K562 (cell line): Measurements from ENCODE around the gene TGM5. TPM values are rescaled to one million over a fixed set of nuclear protein-coding genes. Genes with fewer than 3 reads are reported as not detected.
A peak's percentile ranks its signal among the peaks of the same experiment; 100 is the strongest.

Source experiments
- DNMT1 ChIP-seq: fragments of 450-650 bp; IDR thresholded peaks from 2 replicates; pipeline ENCODE4 v1.6.1; 2016; ENCODE audit warnings: antibody characterized with exemption, mild to moderate bottlenecking
- HNRNPLL ChIP-seq: fragments of 200-400 bp; formaldehyde crosslinking; IDR thresholded peaks from 2 replicates; pipeline ENCODE4 v1.6.1; 2017; ENCODE audit warnings: low read length, low read depth, mild to moderate bottlenecking; ENCODE audit not compliant: poor library complexity, severe bottlenecking
- NBN ChIP-seq: fragments of 450-650 bp; IDR thresholded peaks from 2 replicates; pipeline ENCODE4 v1.6.1; 2016; ENCODE audit warnings: low read depth, mild to moderate bottlenecking
- PHB2 ChIP-seq: fragments of 450-650 bp; IDR thresholded peaks from 2 replicates; pipeline ENCODE4 v1.6.1; 2017; ENCODE audit warnings: low read depth
- SOX6 ChIP-seq: fragments of 450-650 bp; IDR thresholded peaks from 2 replicates; pipeline ENCODE4 v1.6.1; 2014; ENCODE audit warnings: mild to moderate bottlenecking
- SRSF3 ChIP-seq: fragments of 200-400 bp; formaldehyde crosslinking; IDR thresholded peaks from 2 replicates; pipeline ENCODE4 v1.6.1; 2016; ENCODE audit warnings: mild to moderate bottlenecking, low read length, moderate library complexity; ENCODE audit not compliant: insufficient read depth
- SRSF9 ChIP-seq: fragments of 200-400 bp; formaldehyde crosslinking; IDR thresholded peaks from 2 replicates; pipeline ENCODE4 v1.6.1; 2017; ENCODE audit warnings: low read depth, low read length, borderline replicate concordance
- TEAD1 ChIP-seq, 2 experiments: fragments of 450-650 bp in 1 of 2; sonication (generic) in 1 of 2; formaldehyde crosslinking; IDR thresholded peaks; 2 replicates each; pipeline versions ENCODE4 v1.4.0 to v1.8.0; 2020 to 2022; ENCODE audit warnings: mild to moderate bottlenecking in 2 of 2, missing genetic modification reagents in 1 of 2
- YY1 ChIP-seq, 3 experiments: IDR thresholded peaks; 2 replicates each; pipeline ENCODE4 v1.6.1; 2011; ENCODE audit warnings: low read length in 2 of 3, mild to moderate bottlenecking in 2 of 3, moderate library complexity in 2 of 3, borderline replicate concordance in 1 of 3, control low read depth in 1 of 3, low read depth in 1 of 3; ENCODE audit not compliant: insufficient read depth in 3 of 3, insufficient replicate concordance in 2 of 3, control insufficient read depth in 1 of 3, insufficient read length in 1 of 3; ENCODE audit errors: extremely low read depth in 1 of 3
- ZNF217 ChIP-seq: sonication (generic); formaldehyde crosslinking; IDR thresholded peaks from 2 replicates; pipeline ENCODE4 v1.8.0; 2022; ENCODE audit warnings: mild to moderate bottlenecking, missing genetic modification reagents
- polyA plus RNA-seq, 8 experiments: library from polyadenylated mRNA; depleted of rRNA in 4 of 8; stranded (reverse) in 5 of 8; unstranded in 3 of 8; fragments of >200 nt; fragmentation: Nextera tagmentation in 2 of 8; fragmentation: Illumina TruSeq in 1 of 8; extraction: Ambion mirVana in 2 of 8; extraction: Trizol in 1 of 8; gene quantifications; 2 replicates each; pipeline versions ENCODE4 v1.2.1 to v1.2.3, GENCODE V29; 2011 to 2014; ENCODE audit warnings: inconsistent platforms in 1 of 8, missing spikeins in 1 of 8
- total RNA-seq, 7 experiments: library from RNA; depleted of rRNA in 6 of 7; stranded (reverse); fragments of >200 nt in 6 of 7; fragmentation: Illumina TruSeq in 2 of 7; extraction: Trizol in 2 of 7; gene quantifications; 2 replicates each; pipeline versions ENCODE4 v1.2.1 to v1.2.3, GENCODE V29; 2011 to 2021; ENCODE audit warnings: low replicate concordance in 1 of 7
- TF ChIP-seq, protein P1 (sequence below): sonication (generic); formaldehyde crosslinking; IDR thresholded peaks from 2 replicates; pipeline ENCODE4 v1.9.0; 2022; ENCODE audit warnings: mild to moderate bottlenecking, missing genetic modification reagents
- TF ChIP-seq, protein P2 (sequence below): fragments of 250-450 bp; sonication (Bioruptor Pico); IDR thresholded peaks from 2 replicates; pipeline ENCODE4 v1.4.0; 2020; ENCODE audit warnings: mild to moderate bottlenecking, moderate library complexity
- TF ChIP-seq, protein P3 (sequence below), 2 experiments: fragments of 450-650 bp in 1 of 2; sonication (generic) in 1 of 2; formaldehyde crosslinking in 1 of 2; IDR thresholded peaks; 2 replicates each; pipeline versions ENCODE4 v1.7.1 to v1.9.0; 2016 to 2022; ENCODE audit warnings: inconsistent platforms in 1 of 2, mild to moderate bottlenecking in 1 of 2, missing genetic modification reagents in 1 of 2

Gene TGM5
- total and polyA plus RNA-seq, 9 of the 15 experiments (the other 6 are each of a cell fraction or from before 2014, with no cell fraction given) = 0.03 to 0.10 (median 0.07) TPM; not detected in 6

GRCh38 chr15:43220991-43221403, 45.7 kb downstream of the TGM5 start, which contains the start of gene EPB42 (continued):
- TF ChIP-seq, protein P1, sequence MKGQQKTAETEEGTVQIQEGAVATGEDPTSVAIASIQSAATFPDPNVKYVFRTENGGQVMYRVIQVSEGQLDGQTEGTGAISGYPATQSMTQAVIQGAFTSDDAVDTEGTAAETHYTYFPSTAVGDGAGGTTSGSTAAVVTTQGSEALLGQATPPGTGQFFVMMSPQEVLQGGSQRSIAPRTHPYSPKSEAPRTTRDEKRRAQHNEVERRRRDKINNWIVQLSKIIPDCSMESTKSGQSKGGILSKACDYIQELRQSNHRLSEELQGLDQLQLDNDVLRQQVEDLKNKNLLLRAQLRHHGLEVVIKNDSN (CRISPR knock-in tag) = no peak
- TF ChIP-seq YY1 (IDR thresholded peaks at IDR 0.05; ENCODE audit: borderline replicate concordance in 1 of 3, control insufficient read depth in 1 of 3, extremely low read depth in 1 of 3, insufficient read depth in 3 of 3, insufficient read length in 1 of 3, insufficient replicate concordance in 2 of 3, low read depth in 1 of 3, low read length in 2 of 3) (peak in 1 of 3 experiments; percentile 4), ZNF217 (no peak), DNMT1 (no peak), SRSF9 (no peak), TEAD1 (CRISPR knock-in tag; IDR thresholded peaks at IDR 0.05) (0 out of 4 replicates have a peak, but pooled peaks of 1 of the 2 experiments have one; percentile 47), SOX6 (peak; percentile 79), HNRNPLL (no peak), SRSF3 (no peak), PHB2 (peak; percentile 83), NBN (peak; percentile 52; the same call in 1 of the 2 replicates)
- TF ChIP-seq, protein P2, sequence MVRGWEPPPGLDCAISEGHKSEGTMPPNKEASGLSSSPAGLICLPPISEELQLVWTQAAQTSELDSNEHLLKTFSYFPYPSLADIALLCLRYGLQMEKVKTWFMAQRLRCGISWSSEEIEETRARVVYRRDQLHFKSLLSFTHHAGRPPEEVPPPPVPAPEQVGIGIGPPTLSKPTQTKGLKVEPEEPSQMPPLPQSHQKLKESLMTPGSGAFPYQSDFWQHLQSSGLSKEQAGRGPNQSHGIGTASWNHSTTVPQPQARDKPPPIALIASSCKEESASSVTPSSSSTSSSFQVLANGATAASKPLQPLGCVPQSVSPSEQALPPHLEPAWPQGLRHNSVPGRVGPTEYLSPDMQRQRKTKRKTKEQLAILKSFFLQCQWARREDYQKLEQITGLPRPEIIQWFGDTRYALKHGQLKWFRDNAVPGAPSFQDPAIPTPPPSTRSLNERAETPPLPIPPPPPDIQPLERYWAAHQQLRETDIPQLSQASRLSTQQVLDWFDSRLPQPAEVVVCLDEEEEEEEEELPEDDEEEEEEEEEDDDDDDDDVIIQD = no peak
- TF ChIP-seq, protein P3, sequence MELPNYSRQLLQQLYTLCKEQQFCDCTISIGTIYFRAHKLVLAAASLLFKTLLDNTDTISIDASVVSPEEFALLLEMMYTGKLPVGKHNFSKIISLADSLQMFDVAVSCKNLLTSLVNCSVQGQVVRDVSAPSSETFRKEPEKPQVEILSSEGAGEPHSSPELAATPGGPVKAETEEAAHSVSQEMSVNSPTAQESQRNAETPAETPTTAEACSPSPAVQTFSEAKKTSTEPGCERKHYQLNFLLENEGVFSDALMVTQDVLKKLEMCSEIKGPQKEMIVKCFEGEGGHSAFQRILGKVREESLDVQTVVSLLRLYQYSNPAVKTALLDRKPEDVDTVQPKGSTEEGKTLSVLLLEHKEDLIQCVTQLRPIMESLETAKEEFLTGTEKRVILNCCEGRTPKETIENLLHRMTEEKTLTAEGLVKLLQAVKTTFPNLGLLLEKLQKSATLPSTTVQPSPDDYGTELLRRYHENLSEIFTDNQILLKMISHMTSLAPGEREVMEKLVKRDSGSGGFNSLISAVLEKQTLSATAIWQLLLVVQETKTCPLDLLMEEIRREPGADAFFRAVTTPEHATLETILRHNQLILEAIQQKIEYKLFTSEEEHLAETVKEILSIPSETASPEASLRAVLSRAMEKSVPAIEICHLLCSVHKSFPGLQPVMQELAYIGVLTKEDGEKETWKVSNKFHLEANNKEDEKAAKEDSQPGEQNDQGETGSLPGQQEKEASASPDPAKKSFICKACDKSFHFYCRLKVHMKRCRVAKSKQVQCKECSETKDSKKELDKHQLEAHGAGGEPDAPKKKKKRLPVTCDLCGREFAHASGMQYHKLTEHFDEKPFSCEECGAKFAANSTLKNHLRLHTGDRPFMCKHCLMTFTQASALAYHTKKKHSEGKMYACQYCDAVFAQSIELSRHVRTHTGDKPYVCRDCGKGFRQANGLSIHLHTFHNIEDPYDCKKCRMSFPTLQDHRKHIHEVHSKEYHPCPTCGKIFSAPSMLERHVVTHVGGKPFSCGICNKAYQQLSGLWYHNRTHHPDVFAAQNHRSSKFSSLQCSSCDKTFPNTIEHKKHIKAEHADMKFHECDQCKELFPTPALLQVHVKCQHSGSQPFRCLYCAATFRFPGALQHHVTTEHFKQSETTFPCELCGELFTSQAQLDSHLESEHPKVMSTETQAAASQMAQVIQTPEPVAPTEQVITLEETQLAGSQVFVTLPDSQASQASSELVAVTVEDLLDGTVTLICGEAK (IDR thresholded peaks at IDR 0.05) = no peak
- TF ChIP-seq, protein P3 (CRISPR knock-in tag; IDR thresholded peaks at IDR 0.05) = no peak
